Mesothelial cell of epicardium (in vitro differentiated cells): ENCODE measurements around the gene ELF1. TPM values are rescaled to one million over a fixed set of nuclear protein-coding genes. Genes with fewer than 3 reads are reported as not detected.

Experiments used
- DNase-seq, 2 experiments: peaks; one replicate each; pipeline ENCODE4 v3.0.0; 2021; ENCODE audit warnings: low spot score in 2 of 2; ENCODE audit not compliant: unreplicated experiment in 2 of 2
- H3K27ac Mint-ChIP-seq: 2 replicates; pipeline ENCODE4 v1.8.0; 2021; ENCODE audit warnings: mixed read lengths
- H3K27me3 Mint-ChIP-seq: 2 replicates; pipeline ENCODE4 v1.8.0; 2021; ENCODE audit warnings: low read depth, mixed read lengths
- H3K36me3 Mint-ChIP-seq: 2 replicates; pipeline ENCODE4 v1.8.0; 2021; ENCODE audit warnings: mixed read lengths
- H3K4me1 Mint-ChIP-seq: 2 replicates; pipeline ENCODE4 v1.8.0; 2021; ENCODE audit warnings: mixed read lengths
- H3K4me3 Mint-ChIP-seq: 2 replicates; pipeline ENCODE4 v1.8.0; 2021; ENCODE audit warnings: mild to moderate bottlenecking, moderate library complexity, mixed read lengths
- H3K9me3 Mint-ChIP-seq: 2 replicates; pipeline ENCODE4 v1.8.0; 2021; ENCODE audit warnings: mixed read lengths
- CTCF ChIP-seq: fragments of 200-600 bp; sonication (generic); IDR thresholded peaks from one replicate; pipeline ENCODE4 v1.5.0; 2021; ENCODE audit warnings: antibody characterized with exemption; ENCODE audit not compliant: unreplicated experiment
- total RNA-seq: library from RNA; stranded (reverse); gene quantifications from 3 replicates; pipeline ENCODE4 v1.2.1, GENCODE V29; 2021

ELF1 gene
- total RNA-seq, 1 donor from 2014 or later = 76.9 TPM

- H3K4me1 Mint-ChIP-seq = peaks cover 54% of the 10 kb centered on the region
- H3K27me3 Mint-ChIP-seq = no peaks in the 10 kb centered on the region
- DNase-seq = no peak
- peaks cover 4% of the 10 kb centered on the region for H3K9me3 Mint-ChIP-seq
- peak overlapping the region; percentile 96 for H3K27ac Mint-ChIP-seq
- peaks cover 9% of the 10 kb centered on the region for H3K36me3 Mint-ChIP-seq
- no peak overlapping the region for H3K4me3 Mint-ChIP-seq
- TF ChIP-seq CTCF = no peak
Measured at GRCh38 chr13:40995997-40996396, 23.1 kb downstream of the ELF1 start.

- peaks cover 51% of the 10 kb centered on the region for H3K4me1 Mint-ChIP-seq
- peaks cover 4% of the 10 kb centered on the region for H3K9me3 Mint-ChIP-seq
- peak overlapping the region; percentile 96 for H3K27ac Mint-ChIP-seq
- no peak for TF ChIP-seq CTCF
- H3K27me3 Mint-ChIP-seq = no peaks in the 10 kb centered on the region
- no peak for DNase-seq
- H3K4me3 Mint-ChIP-seq = peak overlapping the region; percentile 49
- H3K36me3 Mint-ChIP-seq = peaks cover 9% of the 10 kb centered on the region
Measured at GRCh38 chr13:40994581-40995230, 24.4 kb downstream of the ELF1 start.

- H3K27me3 Mint-ChIP-seq = no peaks in the 10 kb centered on the region
- no peak for TF ChIP-seq CTCF
- H3K27ac Mint-ChIP-seq = peak overlapping the region; percentile 96
- peaks cover 4% of the 10 kb centered on the region for H3K9me3 Mint-ChIP-seq
- DNase-seq = no peak
- peaks cover 9% of the 10 kb centered on the region for H3K36me3 Mint-ChIP-seq
- peak overlapping the region; percentile 49 for H3K4me3 Mint-ChIP-seq
- H3K4me1 Mint-ChIP-seq = peaks cover 44% of the 10 kb centered on the region
Measured at GRCh38 chr13:40993987-40994386, 25.1 kb downstream of the ELF1 start.

- Mint-ChIP-seq H3K4me3 (no peak overlapping the region), H3K36me3 (peaks cover 7% of the 10 kb centered on the region)
- no peak for DNase-seq
Measured at GRCh38 chr13:40992678-40993518, 26.2 kb downstream of the ELF1 start.

More at GRCh38 chr13:40992678-40993518, 26.2 kb downstream of the ELF1 start:
- Mint-ChIP-seq H3K27me3 (no peaks in the 10 kb centered on the region), H3K4me1 (peaks cover 45% of the 10 kb centered on the region), H3K9me3 (peaks cover 4% of the 10 kb centered on the region), H3K27ac (peak overlapping the region; percentile 96)
- TF ChIP-seq CTCF = no peak
